HG03442 (cell line): Measurements from ENCODE around the gene PTBP2.
"Not testable (repeated sequence)": the region's sequence is repeated elsewhere in the genome, so short reads cannot be mapped to it uniquely, and the experiment has no call there.

Experiments used
- ATAC-seq: cut with Tn5 transposase; IDR thresholded peaks from one replicate; pipeline ENCODE4 v1.9.1; 2021; ENCODE audit warnings: mild to moderate bottlenecking, moderate library complexity; ENCODE audit not compliant: unreplicated experiment

The PTBP2 gene

DNA sequence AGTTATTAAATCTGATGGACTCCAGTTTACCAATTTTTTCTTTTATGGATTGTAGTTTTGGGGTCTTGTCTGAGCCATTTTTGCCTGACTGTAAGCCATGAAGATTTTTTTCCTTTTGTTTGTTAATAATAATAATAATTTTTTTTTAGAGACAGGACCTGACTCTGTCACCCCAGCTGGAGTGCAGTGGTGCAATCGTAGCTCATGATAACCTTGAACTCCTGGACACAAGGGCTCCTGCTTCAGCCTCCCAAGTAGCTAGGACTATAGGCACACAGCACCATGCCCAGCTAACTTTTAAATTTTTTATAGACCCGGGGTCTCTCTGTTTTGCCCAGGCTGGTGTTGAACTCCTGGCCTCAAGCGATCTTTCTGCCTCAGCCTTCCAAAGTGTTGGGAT lies 6.3 kb downstream of the PTBP2 start:
- no peak for ATAC-seq

DNA sequence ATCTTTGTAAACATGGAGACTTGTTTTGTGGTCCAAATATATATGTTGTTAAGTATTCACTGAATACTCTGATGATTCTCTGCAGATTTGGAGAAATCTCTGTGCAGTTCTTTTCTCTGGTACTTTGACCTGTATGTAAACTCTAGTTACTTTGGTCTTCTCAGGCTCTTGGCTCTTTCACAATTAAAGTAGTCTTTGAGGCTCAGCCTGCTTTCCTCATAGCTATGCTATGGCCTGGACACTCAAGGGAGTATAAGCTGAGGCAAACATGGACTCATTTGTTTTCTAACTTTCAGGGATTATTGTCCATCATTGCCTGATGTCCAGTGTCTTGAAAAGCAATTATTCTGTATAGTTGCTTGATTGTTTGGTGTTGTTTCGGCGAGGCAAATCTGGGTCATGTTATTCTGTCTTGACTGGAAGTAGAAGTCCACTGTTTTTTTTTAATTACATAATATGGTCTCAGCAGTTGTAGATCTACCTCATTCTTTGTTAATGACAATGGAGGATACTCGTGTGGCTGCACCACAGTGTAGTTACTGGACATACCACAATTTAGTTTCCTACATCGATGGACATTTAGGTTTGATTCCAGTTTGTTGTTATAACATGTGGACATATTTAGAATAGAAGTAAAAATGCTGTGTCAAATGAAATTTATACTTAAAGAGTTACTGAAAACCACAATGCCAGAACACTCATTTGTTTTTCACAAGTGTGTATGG lies 9.2 kb downstream of the PTBP2 start:
- ATAC-seq: no peak

GRCh38 chr1:96741335-96741734 lies 19.8 kb downstream of the PTBP2 start:
- ATAC-seq: no peak

DNA sequence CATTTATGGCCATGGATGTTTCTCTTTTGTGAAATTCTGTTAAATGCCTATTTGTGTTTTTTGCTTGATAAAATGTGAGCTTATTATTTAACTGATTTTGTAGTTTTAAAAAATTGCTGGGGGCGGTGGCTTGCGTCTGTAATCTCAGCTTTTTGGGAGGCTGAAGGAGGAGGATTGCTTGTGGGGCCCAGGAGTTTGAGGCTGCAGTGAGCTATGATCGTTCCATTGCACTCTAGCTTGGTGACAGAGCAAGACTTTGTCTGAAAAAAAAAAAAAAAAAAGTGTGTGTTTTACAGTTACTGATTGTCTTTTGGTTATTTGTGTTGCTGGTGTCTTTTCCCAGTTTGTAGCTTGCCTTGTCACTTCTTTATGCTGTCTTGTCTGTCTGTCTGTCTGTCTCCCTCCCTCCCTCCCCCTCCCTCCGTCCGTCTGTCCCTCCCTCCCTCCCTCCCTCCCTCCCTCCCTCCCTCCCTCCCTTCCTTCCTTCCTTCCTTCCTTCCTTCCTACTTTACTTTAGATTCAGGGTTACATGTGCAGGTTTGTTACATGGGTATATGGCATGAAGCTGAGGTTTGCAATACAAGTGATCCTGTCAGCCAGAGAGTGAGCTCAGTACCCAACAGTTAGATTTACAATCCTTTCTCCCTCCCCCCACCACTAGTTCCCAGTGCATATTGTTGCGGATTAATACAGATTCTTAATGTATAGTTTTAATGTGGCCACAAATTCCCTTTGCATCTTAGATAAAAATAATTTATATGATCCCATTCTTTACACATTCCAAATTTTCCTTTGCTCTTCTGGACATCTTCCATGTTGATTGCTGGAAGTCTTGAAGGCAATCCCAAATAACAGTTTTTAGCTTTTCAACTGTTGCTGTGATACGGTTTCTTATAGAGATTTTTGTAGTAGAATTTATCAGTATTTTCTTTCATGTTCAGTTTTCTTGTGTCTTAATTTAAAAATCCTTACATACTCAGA lies 25.1 kb downstream of the PTBP2 start:
- ATAC-seq: no peak

GRCh38 chr1:96747565-96747964 lies 26.0 kb downstream of the PTBP2 start:
- ATAC-seq: no peak

DNA sequence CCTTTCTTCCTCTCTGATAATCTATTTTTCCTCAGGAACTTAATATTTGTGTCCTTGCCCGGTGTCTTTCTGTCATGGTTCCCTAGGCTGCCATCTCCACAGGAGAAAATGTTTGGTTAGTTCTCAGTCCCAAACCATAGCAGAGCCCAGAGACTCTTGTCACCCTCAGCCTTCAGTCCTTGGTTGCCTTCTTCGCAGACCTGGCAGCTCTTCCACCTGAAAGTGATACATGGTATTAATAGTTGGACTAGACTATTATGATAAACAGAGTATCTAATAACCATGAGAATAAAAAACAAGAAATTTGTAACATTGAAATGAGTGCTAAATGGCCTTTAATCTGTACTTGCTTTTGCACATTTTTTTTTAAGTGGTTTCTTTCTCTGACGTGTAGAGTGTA lies 26.5 kb downstream of the PTBP2 start:
- no peak for ATAC-seq

DNA sequence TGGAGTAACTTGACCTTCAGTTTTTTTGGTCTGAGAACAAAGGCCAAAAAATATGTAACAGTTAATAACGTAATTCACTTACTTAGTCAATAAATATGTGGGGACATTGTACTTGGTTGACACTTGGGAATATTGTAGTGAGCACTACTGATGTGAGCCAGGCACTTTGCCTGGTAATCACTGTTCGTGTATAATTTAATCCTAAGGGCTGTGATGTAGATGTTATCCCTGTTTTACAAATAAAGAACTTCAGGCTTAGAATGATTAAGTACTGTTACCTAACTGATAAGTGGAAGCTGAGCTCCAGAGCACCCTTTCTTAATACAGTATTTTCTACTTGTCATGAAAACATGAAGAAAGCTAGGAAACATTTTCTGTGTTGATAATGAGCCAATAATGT lies 28.0 kb downstream of the PTBP2 start:
- no peak for ATAC-seq

- ATAC-seq: no peak
Observed at GRCh38 chr1:96752394-96752793, 30.8 kb downstream of the PTBP2 start.

DNA sequence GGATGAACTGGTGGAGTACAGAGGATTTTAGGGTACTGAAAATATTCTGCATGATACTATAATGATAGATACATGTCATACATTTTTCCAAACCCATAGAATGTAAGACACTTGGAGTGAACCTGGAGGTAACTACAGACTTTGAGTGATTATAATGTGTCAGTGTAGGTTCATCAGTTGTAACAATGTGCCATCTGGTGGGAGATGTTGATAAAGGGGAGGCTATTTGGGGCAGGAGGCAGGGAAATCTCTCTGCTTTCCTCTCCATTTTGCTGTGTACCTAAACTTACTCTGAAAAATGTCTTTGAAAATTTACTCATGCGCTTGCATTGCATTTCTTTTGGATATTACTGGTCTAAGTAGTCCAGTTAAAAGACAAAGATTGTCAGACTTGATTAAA lies 35.2 kb downstream of the PTBP2 start:
- no peak for ATAC-seq

DNA sequence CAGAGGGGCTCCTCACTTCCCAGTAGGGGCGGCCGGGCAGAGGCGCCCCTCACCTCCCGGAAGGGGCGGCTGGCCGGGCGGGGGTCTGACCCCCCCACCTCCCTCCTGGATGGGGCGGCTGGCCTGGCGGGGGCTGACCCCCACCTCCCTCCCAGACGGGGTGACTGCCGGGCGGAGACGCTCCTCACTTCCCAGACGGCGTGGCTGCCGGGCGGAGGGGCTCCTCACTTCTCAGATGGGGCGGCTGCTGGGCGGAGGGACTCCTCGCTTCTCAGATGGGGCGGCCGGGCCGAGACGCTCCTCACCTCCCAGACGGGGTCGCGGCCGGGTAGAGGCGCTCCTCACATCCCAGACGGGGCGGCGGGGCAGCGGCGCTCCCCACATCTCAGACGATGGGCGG lies 41.0 kb downstream of the PTBP2 start:
- ATAC-seq: not testable (repeated sequence)

DNA sequence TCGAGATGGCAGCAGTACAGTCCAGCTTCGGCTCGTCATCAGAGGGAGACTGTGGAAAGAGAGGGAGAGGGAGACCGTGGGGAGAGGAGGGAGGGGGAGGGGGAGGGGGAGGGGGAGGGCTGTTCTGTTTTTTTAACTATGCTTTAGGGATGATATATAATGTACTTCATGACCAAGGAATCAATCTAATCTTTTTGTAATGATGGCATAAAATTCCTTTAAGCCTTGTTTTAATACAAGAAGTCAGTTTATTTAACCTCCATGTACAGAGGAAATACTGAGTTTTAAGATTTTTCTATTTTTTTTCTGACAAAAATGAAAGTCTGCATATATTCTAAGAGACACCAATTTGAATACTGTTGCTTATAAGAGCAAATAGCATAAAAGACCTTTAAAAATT lies 41.9 kb downstream of the PTBP2 start:
- no peak for ATAC-seq

GRCh38 chr1:96764469-96764868 lies 42.9 kb downstream of the PTBP2 start:
- ATAC-seq: no peak

GRCh38 chr1:96771847-96772246 lies 50.3 kb downstream of the PTBP2 start:
- no peak for ATAC-seq

DNA sequence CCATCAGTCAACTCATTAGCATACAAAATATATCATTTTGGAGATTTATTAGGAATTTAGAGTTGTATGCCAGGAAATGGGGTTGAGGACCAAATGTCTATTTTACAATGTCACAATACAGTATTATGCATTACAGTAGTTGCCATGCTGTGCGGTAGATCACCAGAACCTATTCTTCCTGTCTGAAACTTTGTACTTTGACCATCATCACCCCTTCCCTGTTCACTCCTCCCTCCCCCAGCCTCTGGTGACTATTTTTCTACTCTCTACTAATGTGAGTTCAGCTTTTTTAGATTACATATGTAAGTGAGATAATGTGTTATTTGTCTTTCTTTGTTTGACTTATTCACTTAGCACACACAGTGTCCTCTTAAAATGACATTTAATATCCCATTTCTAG lies 50.8 kb downstream of the PTBP2 start:
- ATAC-seq: no peak

DNA sequence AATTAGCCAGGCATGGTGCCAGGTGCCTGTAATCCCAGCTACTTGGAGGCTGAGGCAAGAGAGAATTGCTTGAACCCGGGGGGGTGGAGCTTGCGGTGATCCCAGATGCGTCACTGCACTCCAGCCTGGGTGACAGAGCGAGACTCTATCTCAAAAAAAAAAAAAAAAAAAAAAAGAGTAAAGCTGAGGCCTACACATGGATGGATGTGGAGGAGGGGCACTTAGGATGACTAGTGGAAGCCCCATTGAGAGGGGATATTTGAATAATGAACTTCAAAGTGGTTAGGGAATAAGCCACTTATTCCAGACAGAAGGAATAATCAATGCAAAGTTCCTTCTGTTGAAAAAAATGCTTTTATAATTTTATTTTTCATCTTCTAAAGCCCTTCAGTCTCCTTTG lies 51.4 kb downstream of the PTBP2 start:
- ATAC-seq: no peak

DNA sequence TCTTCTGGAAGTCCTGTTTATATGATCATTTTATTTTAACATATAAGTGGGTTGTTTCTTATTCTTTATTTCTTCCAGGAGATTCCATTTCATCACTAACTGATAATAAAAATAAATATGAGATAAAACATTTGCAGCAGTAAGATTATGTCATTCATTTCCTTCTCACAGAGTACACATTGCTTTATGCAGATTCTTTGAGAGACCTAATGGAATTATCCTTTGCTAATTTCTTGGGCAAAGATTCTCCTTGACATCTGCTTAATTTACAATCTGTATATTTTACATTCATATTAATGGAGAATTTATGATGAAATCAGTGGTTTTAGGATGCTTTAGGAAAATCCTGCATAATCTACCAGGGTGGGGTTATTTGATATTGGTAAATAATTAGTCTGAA lies 60.6 kb downstream of the PTBP2 start:
- no peak for ATAC-seq

DNA sequence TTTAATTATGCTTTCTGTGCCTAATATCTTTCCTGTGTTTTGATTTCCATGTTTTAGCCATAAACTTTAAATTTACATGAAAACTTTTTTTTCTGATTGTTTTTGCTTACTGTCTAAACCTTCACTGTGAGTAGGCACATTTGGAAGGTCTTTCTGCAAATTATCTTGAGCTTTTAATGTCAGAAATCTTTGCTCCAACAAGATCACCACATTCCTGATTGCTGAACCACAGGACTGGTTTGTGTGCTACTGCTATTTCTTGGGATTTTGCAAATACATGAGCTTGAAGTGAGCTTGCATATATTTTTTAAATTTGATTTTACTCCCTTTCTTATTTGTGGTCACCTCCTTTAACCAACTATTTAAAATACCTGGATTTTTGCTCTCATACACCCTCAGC lies 61.3 kb downstream of the PTBP2 start:
- no peak for ATAC-seq

GRCh38 chr1:96790599-96790998 lies 69.0 kb downstream of the PTBP2 start:
- ATAC-seq: no peak

GRCh38 chr1:96792220-96792619 lies 70.6 kb downstream of the PTBP2 start:
- no peak for ATAC-seq

DNA sequence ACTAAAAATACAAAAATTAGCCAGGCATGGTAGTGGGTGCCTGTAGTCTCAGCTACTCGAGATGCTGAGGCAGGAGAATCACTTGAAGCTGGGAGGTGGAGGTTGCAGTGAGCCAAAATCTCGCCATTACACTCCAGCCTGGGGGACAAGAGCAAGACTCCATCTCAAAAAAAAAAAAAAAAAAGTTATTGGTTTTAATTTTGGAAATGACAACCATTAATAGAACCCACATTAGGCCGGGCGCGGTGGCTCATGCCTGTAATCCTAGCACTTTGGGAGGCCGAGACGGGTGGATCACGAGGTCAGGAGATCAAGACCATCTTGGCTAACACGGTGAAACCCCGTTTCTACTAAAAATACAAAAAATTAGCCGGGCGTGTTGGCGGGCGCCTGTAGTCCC lies 80.1 kb downstream of the PTBP2 start:
- not testable (repeated sequence) for ATAC-seq

DNA sequence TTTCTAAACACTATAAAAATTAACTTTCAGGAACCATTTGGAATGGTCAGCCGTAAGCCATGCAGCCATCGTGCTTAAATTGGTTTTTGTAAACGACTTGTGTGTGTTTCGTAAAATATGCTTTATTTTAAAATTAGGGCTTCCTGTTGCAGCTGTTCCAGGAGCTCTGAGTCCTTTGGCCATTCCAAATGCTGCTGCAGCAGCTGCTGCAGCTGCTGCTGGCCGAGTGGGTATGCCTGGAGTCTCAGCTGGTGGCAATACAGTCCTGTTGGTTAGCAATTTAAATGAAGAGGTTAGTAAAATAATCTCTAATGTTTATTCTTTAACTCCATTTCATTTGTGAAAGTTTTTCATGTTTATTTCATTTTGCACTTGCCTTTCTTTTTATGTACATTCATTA lies 83.1 kb downstream of the PTBP2 start:
- ATAC-seq: no peak

GRCh38 chr1:96808191-96808590 lies 86.6 kb downstream of the PTBP2 start:
- no peak for ATAC-seq
